NOMO-1 treated with dmso at 0.1 percent for 144 hours (cell line): ENCODE measurements around the gene FBF1.
"Not testable (repeated sequence)": the region's sequence is repeated elsewhere in the genome, so short reads cannot be mapped to it uniquely, and the experiment has no call there.

Experiments used
- DNase-seq: peaks from one replicate; lab custom pipeline; 2025; ENCODE audit not compliant: unreplicated experiment; lab: John Stamatoyannopoulos, UW

FBF1 gene

DNA sequence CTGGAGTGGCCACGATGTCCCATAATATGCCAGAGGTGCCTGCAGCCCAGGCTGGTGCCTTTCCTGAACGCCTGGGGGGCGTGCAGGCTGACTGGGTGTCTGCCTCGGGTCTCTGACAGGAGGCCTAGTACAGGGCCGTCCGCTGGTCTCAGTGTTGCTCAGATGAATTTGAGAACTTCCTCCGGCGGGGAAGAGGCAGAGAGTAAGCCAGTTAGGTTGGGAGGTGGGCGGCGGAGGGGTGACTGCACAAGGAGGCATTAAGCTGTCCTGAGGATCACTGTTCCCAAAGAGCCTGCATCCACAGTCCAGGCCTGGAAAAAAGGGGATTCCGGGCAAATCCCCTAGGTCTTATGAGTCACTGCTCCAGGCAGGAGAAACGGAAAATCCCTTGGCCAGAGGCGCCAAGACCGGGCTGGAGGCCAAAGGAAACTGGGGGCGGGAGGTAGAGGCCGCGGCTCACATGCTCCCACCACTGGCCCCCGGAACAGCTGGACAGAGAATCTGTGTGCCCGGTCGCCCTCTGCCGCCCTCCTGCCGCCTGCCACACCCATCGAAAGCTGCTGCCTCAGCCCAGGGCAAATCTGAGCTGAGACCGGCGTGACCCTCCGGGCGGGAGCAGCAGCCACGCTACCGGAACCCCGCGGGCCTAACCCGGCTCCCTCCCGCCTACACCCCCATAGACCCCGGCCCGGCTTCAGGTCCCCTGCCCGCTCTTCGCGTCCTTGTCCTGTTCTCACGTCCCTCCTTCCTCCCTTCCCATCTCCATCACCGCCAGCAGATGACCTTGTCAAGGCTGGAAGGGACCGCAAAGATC is 63.7 kb downstream of the FBF1 start:
- no peak for DNase-seq

DNA sequence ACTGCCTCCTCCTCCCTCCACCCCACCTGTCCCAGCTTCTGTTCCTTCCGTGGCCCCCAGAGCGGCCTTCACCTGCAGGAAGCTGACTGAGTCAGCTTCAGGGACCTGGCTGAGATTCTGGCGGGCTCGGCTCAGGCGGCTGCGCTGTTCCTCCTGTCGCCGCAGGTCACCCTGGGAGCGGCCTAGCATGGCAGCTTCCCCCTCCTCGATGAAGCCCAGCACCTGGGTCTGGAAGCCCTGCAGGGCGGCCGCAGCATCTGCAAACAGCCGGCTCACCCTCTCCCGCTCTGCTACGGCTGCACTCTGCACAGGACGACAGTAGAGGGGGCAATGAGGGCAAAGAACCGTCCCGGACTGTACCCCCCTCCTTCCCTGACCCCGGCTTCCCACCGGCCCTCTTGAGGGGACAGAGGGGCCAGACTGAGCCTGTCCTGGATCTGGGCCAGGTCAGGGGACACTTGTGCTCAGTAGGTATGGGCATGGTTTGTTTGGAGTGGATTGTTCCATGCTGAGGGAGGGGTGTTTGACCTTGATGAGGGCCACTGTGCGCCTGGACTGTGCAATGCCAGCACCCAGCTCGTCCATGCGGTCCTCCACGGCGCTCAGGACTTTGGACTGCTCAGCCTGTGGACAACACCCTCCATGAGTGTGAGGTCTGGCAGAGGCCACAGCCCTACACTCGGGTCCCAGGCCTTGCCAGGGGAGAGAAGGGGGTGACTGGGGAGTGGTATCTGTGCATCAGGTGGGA is 64.5 kb downstream of the FBF1 start:
- DNase-seq: no peak

DNA sequence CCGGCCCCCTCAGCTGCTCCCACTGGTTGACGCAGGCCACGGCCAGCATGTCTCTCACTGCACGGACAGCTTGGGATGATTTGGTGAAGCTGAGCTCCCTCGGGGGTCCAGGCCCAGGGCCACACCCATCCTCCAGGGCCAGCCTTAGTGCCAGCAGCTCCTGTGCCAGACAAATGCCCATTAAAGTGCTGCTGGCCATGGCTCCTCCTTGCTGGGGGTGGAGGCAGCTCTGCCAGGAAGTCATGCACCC is 65.0 kb downstream of the FBF1 start:
- no peak for DNase-seq

DNA sequence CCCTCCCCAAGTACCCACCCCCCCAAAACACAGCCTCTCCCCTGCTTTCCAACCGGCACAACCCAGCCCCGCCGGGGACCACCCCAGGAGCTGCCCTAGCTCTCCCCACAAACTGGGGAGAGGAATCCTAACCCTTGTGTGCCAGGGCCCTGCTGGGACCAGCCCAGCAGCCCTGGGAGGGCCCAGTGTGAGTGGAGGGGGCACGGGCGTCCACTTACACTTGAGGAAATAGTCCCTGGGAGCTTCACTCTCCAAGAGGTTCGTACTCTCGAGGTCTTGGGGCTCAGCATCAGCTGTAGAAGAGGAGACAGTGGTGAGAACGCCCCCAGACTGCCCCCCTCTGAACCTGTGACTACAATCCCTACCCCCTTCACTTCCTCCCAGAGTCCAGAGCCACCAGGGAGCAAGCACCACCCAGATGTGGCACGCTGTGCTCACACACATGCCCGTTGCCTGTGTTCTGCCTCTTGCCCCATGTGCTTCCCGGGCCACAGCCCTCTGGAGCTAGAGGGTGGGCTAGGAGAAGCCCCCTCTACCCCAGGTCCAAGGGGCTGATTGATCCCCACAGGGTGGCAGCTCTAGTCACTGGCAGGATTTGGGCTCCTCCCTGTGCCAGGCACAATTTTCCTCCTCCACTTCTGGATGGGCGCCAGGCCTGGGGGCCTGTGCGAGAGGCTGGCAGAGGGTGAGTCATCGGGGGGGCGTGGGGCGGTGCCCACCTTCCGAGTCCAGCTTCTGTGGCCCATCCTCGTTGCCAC is 65.5 kb downstream of the FBF1 start:
- DNase-seq: no peak

DNA sequence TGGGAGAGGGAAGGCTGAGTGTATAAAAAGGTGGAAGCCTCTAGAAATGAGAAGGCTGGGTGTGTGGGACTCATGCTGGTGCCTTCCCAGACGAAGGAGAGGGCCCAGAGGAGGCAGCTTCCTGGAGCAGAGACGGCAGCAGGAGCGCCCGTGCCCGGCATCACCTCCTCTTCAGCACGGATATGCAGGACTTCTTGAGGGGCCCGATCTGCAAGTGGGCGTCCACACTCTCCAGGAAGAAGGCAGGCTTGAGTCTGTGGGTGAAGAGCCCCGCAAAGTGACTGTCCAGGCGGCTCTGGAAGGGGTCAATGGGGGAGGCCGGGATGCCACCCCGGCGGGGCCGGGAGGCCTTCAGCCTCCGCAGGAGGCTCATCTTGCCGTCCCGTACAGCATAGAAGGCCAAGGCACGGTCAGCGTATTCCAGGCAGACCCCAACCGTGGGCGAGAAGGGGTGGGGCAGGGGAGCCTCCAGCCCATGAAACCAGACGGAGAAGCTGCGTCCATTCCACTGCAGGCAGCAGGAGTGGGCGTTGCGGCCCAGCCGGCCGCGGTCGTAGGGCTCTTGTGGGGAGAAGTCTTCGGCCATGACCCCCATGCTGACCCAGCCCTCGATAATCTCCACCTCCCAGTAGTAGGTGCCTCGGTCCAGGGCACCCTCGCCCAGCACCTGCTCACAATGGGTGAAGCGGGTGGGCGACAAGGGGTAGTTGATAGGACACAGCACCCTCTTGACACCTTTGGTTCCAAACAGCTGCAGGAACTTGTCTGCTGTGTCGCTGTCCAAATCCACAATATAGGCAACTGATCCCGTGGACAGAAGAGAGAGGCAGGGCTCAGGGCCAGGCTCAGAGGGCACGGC is 66.3 kb downstream of the FBF1 start:
- DNase-seq: no peak

DNA sequence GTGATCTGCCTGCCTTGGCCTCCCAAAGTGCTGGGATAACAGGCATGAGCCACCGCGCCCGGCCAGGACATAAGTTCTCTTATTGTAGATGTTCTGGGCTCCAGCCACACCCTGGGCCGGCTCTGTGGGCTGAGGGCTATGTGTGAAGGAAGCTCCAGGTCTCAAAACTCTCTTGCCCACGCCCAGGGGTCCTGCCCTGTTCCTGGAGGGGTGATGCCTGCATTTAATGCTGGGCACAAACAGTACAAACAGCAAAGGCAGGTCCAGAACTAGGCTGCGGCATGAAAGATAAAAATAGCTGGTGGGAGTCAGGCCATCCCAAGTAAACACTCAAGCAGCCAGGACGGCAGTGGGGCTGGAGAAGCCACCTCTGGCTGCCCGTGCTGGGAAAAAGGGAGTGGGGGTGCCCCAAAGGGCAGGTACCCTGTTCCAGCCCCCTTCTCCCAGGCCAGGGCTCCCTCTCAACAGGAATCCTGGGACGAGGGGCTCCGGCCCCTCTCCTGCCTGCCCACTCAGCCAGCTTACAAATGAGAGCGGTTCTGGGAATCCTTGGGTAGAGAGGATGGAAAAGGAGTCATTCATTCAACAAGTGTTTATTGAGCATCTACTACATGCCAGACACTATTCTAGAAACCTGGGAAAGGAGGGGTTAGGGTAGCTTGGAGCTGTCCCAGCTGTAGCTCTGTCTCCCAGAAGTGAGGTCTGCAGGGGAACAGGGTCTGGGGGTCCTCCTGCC is 67.1 kb downstream of the FBF1 start:
- no peak for DNase-seq

DNA sequence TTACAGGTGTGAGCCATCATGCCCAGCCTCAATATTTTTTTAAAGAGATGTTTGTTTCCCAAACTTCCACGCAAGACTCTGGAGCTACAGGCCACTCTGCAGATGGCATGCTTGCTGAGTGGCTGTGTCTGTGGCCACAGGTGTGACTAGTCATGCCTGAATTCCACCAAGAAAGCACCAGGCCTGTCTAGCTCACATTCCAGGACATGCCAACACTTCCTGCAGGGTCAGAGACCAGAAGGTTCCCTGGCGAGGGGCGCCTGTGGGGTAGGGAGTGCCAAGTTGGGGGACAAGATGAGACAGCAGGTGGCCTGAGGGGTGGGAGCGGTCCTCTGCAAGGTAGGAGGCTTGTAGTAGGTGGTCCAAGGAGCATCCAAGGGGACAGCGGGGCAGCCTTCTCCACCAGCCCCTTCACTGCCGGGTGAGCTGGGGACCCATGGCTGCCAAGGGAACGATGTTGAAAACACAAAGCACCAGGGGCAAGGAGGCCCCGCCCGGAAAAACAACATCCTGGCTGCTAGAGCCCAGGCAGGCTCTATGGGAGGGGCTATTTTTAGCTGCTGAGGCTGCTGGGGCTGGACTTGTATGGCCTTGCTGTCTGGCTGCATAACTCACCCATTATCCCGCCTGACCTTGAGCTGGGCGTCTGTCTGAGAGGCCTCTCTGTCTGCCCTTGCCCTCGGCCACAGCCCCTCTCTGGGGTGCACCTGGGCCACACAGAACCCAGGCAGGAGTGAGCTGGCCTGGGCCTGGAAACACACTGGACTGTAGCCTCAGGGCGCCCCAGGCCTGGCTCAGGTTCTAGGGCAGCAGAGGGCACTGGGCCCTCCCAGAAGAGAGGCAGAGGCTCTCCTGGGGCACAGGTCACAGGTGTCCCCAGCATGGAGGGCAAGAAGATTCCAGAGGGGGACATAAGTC is 68.1 kb downstream of the FBF1 start:
- DNase-seq: no peak

DNA sequence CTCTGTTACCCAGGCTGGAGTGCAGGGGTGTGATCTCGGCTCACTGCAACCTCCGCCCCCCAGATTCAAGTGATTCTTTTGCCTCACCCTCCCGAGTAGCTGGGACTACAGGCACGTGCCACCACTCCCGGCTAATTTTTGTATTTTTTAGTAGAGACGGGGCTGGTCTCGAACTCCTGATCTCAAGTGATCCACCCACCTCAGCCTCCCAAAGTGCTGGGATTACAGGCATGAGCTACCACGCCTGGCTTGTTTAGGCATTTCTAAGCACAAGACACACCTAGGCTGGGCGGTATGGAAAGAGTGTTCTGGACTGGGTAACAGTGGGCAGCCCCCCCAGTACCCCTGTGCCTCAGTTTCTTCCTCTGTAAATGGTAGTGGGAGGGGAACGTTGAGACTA is 70.6 kb downstream of the FBF1 start:
- not testable (repeated sequence) for DNase-seq

DNA sequence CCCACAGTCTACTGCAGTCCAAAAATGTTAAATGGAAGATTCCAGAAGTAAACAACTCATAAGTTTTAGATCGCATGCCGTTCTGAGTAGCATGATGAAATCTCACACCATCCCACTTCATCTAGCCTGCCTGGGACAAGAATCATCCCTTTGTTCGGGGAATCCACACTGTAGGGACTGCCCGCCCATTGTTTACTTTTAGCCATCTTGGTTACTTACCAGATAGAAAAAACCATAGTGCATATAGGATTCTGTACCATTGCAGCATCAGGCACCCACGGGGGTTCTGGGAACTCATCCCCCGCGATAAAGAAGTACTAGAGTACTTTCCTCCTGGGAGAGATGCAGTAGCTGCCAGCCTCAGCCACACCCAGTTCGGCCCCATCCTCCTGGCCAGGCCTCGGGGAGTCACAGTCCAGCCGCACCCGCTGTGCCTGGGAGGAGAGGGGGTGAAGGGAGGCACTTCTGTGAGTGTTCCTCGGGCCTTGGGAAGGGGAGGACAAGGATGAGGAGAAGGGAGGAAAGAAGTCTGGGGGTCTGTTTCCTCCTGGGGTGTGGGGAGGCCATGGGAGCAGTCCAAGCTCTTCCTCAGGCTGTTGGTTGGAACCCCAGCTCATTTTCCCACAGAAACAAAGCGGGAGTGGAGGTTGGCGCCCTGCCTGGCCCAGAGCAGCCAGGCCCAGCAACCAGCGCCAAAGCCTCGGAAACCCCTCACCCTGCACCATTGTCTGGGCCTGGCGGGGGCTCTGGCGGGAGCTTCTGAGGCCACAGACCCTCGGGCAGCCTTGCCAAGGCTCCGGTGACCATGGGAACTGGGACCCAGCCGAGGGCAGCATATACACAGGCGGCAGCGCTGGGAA is 71.3 kb downstream of the FBF1 start:
- DNase-seq: no peak

DNA sequence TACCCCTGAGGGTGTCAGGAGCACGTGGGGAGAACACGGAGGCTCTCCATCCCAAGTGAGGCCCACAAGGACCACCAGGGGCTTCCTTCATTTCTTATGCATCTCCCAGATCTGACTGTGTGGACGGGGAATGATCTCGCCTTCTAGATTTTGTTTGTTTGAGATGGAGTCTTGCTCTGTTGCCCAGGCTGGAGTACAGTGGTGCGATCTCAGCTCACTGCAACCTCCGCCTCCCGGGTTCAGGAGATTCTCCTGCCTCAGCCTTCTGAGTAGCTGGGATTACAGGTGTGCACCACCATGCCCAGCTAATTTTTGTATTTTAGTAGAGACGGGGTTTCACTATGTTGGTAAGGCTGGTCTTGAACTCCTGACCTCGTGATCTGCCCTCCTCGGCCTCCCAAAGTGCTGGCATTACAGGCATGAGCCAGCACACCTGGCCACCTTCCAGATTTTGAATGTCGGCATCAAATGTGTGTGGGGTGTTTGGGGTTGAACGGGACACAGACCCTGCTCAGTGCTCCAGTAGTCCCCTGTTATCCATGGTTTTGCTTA is 72.0 kb downstream of the FBF1 start:
- not testable (repeated sequence) for DNase-seq

DNA sequence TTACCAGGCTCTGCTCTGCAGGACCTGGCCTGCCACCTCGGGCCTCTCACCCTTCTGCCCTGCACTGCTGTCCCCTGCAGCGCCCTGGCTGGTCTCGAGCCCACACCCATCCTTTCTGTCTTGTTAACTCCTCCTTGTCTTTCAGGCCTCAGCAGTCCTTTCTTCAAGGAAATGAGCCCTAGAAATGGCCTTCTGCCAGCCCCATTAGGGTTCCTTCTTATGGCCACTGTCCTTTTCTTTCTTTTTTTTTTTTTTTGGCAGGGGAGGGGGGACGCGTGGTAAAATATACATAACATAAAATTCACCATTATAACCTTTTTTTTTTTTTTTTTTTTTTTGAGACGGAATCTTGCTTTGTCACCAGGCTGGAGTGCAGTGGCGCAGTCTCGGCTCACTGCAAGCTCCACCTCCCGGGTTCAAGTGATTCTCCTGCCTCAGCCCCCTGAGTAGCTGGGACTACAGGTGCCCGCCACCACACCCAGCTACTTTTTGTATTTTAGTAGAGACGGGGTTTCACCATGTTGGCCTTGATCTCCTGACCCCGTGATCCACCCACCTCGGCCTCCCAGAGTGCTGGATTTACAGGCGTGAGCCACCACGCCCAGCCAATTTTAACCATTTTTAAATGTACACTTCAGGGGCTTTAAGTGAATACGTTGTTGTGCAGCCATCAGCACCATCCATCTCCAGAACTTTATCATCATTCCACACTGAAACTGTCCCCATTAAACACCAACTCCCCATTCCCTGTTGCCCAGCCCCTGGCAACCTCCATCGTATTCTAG is 75.2 kb downstream of the FBF1 start:
- DNase-seq: not testable (repeated sequence)

DNA sequence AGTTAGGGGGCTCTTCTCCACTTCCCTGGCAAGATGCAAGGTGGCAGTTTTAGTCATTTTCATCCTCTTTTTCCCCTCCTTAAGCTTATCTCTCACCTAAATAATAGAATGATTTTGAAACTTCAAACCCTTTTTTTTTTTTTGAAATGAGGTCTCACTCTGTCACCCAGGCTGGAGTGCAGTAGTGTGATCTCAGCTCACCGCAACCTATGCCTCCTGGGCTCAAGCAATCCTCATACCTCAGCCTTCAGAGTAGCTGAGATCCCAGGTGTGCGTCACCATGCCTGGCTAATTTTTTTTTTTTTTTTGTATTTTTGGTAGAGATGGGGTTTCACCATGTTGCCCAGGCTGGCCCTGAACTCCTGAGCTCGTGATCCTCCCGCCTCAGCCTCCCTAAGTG is 76.0 kb downstream of the FBF1 start:
- DNase-seq: not testable (repeated sequence)

DNA sequence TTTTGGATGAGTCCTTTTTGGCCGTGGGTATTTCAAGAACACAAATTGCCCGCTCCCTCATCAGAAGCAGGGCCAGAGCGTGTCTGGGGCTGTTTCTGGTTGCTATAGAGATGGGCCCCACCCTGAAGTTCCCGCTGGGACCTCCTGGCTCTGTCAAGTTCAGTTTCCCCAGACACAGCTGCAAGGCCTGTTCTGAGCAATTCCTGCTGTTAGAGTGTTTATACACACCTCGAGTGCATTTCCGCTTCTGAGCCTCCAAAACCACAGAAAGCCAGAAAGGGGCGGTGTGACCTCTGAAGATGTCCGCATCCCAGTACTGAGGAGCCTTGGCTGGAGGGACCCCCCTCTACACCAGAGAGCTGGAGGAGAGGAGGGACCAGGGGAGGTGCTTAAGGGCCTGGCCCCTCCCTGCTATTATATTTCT is 76.4 kb downstream of the FBF1 start:
- peak; percentile 35 for DNase-seq

DNA sequence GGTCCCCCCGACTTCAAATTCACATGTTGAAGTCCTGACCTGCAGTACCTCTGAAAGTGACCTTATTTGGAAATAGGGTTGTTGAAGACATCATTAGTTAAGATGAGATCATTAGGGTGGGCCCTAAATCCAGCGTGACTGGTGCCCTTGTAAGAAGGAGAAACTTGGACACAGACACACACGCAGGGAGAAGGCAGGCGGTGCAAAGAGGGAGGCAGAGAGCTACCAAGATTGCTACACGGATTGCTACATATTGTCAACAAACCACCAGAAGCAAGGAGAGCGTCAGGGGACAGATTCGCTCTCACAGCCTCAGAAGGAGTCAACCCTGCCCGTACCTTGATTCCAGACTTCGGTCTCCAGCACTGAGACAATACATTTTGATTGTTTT is 78.9 kb downstream of the FBF1 start:
- no peak for DNase-seq
